Measurements from ENCODE around the gene CAPN14.

- TF ChIP-seq TAF1 (IDR thresholded peaks at IDR 0.05; ENCODE audit: borderline replicate concordance, low read depth, low read length): no peak
- TF ChIP-seq POLR2AphosphoS5 (IDR thresholded peaks at IDR 0.05; ENCODE audit: low read depth, low read length): no peak
- TF ChIP-seq POLR2A (IDR thresholded peaks at IDR 0.05; ENCODE audit: low read depth, low read length): no peak
These were observed 77.2 kb downstream of the CAPN14 start for GRCh38 chr2:31140151-31140550.

All from GM12892 (cell line).